Iris pigment epithelial cell (primary cell): ENCODE results near the gene PAK4.
A peak's percentile ranks its signal among the peaks of the same experiment; 100 is the strongest.

ENCODE experiments used
- DNase-seq: peaks from one replicate; pipeline ENCODE4 v3.0.0-alpha.2; 2011; ENCODE audit warnings: low read depth

The PAK4 gene

DNA sequence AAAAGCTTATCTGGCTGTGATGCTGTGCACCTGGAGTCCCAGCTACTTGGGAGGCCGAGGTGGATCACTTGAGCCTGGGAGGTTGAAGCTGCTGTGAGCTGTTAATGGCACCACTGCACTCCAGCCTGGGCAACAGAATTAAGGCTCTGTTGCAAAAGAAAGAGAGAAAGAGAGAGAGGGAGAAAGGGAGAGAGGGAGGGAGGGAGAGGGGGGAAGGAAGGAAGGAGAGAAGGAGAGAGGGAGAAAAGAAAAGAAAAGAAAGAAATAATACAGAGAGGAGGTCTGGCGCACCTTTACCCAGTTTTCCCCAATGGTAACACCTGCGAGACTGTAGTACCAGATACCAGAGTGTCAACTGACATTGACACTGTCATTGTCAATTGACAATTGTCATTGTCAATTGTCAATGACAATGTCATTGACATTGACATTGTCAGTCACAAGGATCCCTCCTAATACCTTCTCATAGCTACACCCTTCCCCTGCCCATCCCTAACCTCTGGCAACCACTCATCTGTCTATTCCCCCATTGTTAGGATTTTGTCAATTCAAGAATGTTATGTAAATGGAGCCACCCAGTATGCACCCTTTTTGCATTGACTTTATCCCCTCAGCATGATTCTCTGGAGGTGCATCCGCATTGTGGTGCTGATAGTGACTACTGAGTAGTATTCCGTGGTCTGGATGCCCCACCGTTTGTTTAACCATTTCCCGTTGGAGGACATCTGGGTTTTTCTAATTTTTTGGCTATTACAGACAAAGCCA lies 21.3 kb downstream of the PAK4 start:
- DNase-seq, result no peak

DNA sequence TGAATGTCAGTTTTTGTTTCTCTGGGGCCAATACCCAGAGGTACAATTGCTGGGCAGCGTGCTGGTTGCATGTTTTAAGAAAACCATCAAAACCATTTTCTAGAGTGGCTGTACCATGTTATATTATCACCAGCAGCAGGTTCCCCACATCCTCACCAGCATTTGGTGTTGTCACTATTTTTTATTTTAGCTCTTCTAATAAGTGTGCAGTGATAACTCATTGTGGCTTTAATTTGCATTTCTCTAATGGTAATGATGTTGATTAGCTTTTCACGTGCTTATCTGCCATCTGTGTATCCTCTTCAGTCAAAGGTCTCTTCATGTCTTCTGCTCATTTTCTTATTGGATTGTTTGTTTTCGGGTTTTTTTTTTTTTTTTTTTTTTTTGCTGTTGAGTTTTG lies 21.9 kb downstream of the PAK4 start:
- DNase-seq, result no peak

- no peak for DNase-seq
Measured at GRCh38 chr19:39148939-39149529, 23.4 kb downstream of the PAK4 start.

GRCh38 chr19:39150235-39150634 lies 24.6 kb downstream of the PAK4 start:
- DNase-seq, result no peak

DNA sequence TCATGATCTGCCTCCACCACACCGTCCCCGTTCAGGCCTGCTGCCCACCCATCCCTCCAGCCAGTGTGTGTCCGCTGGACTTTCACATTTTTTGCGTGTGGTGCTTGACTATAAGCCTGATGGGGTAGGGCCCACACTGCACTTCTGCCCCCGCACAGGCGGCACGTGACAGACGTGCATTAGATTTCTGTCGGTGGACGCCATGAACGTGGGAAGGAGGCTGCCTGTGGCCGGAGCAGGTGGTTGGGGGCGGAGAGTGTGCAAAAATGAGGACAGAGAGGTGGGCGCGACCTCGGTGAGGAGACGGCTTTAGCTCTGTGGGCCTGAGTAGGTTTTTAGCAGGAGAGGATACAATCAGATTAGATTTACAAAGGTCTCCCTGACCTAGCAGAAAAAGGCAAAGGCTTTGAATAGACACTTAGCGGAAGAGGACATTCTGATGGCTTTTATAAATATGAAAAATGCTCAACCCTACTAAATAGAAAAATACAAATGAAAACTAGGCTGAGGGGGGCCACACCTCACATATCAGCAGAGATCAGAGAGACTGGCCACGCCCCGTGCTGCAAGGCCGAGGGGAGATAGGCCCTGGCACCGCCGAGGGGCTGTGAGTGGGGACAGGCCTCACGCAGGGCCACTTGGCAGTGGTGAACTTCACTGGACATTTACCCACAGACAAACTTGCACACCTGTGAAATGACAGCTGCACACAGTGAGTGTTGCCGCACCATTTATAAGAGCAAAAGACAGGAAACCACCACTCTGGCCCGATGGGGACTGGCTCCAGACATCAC lies 25.4 kb downstream of the PAK4 start:
- no peak for DNase-seq

- no peak for DNase-seq
Measured at GRCh38 chr19:39152066-39152465, 26.5 kb downstream of the PAK4 start.

DNA sequence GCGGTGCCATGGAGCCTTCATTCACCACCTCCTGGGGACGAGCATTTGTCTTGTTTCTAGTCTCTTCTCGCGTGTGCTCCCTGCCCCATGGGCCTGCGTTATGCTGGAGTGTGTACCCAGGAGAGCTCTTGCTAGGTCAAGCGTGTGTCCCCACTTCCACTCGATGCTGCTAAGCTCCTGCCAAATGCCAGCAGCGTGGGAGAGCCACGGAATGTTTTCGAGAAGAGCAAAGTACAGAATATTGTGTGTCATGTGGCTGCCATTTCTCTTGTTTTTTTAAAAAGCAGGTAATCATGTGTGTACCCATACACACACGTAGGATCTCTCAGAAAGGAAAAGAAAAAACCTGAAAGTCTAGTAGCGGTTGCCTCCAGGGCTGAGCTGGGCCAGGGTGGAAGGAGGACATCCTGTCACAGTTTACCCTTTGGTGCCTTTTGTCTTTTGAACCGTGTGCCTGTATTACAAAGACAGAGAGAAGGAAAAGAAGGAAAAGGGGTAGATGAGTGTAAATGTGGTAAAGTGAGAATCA lies 28.6 kb downstream of the PAK4 start:
- no peak for DNase-seq

DNA sequence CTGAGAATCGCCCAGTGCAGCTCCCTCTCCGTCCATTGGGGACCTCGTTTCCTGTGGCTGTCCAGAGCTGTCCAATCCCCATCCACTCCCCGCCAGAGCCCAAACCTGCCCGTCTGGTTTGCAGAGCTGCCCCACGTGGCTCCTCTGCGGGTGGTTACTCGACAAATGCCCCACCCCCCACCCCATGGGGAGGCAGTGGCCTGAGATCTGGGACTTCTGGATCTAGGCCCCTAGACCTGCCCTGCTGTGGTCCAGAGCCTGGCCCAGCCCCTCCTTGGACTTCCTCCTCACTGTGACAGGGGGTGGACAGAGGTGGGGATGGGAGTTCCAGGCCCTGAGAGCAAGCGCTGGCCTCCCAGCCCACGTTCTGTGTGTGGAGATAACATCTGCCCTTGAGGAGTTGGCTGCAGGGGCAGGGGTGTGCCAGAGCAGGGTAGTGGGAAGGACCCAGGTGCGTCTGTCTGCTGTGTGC lies 29.1 kb downstream of the PAK4 start:
- no peak for DNase-seq

DNA sequence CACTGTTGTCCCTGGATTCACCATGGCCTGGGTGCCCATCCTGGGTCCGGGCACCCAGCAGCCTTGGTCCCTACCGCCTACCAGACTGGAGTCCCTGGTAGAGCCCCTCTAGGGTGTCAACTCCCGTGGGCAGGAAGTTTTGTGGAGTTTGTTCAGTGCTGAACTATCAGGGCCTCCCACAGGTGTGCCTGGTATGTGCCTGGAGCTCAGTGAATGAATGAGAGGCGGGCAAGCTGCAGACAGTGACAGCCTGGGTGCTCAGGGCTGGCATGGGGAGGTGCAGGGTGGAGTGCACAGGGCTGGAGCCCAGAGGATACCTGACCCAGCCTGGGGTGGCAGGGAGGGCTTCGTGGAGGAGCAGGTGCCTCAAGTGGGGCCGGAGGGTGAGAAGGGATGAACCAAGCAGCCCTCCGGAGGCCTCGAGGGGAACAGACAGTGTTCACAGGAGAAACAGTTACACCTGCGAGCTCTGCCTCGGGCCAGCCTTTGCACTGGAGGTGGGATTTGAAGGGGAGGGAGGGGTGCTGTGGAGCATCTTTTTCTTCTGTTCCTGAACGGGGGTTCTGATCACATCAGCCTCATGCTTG lies 29.6 kb downstream of the PAK4 start:
- no peak for DNase-seq

GRCh38 chr19:39155741-39156140 lies 30.2 kb downstream of the PAK4 start:
- no peak for DNase-seq

DNA sequence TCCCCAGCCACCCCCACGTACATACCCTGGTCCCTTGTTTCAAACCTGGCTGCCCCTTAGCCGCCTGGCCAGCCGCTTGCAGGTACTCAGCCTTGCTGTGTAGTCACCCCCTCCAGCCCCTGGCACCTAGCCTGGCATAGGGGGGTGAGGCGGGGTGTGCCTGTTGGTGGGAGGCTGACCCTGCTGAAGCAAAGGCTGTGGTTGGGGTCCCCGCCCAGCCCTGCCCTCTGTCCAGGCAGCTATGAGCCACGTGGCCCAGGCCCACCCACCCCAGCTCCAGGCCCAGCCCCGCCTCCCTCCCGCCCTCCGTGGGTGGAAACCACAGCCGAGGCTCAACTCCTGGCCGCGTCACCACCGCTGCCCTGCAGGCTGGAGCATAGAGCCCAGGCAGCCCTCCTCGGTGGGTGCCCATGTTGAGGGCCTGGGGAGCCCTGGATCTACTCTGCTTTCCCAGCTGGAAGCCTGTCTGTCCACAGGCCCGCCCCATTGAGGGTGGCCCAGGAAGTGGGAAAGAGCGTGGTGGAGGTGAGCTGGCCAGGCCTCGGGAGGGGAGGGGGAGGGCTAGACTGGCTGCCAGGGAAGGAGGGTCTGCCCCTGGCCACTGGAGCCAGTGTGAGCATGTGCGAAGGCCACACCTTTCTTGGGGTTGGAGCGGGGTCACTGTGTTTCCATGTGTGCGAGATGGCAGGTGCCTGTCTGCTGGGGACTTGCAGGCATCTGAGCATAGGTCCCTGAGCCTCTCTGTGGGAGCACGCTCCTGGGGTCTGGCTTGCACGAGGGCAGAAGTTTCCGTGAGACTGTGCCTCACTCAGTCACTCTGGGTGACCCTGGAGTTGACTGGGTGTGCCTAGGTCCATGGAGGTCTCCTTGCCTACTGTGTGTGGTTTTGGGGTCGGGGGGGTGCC lies 31.0 kb downstream of the PAK4 start:
- DNase-seq, result peak; percentile 10

GRCh38 chr19:39157275-39157996 lies 31.9 kb downstream of the PAK4 start:
- peak; percentile 16 for DNase-seq

DNA sequence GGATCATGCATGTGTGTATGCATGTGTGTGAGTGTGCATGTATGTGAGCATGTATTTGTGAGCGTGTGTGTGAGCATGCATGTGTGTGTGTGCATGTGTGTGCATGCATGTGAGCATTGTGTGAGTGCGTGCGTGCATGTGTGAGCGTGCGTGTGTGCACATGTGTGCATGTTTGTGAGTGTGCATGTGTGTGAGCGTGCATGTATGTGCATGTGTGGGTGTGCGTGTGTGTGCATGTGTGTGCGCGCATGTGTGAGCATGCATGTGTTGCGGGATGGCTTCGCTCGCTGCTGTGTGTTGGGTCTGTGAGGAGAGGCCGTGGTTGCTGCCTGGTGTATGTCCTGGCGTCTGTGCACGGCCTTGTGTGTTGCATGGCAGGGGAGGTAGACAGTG lies 32.4 kb downstream of the PAK4 start:
- DNase-seq, result no peak

DNA sequence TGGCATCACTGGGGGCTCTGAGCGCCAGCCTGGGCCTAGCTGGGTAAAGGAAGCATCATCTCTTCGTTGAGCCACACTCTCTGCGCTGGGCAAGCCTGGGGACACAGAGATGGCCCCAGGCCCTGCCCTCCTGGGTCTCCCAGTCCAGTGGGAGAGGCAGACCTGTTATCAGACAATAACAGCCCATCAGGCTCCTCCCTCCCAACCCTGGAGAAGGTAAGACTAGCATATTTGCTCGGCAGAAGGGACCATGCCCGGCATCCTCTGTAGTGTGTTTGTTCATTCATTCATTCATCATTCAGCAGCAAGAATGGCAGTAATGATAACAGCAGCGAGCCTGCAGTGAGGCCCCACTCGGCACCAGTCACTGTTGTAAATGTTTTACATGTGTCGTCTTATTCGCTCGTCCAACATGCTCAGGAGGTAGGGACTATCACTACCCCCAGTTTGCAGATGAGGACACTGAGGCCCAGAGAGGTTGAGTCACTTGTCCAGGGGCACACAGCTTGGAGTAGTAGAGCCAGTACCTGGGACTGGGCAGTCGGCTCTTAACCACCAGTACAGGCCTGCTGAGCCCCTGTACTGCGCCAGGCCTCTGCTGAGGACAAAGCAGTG lies 33.2 kb downstream of the PAK4 start:
- DNase-seq, result no peak

GRCh38 chr19:39160523-39160861 lies 34.9 kb downstream of the PAK4 start:
- DNase-seq, result peak; percentile 69

DNA sequence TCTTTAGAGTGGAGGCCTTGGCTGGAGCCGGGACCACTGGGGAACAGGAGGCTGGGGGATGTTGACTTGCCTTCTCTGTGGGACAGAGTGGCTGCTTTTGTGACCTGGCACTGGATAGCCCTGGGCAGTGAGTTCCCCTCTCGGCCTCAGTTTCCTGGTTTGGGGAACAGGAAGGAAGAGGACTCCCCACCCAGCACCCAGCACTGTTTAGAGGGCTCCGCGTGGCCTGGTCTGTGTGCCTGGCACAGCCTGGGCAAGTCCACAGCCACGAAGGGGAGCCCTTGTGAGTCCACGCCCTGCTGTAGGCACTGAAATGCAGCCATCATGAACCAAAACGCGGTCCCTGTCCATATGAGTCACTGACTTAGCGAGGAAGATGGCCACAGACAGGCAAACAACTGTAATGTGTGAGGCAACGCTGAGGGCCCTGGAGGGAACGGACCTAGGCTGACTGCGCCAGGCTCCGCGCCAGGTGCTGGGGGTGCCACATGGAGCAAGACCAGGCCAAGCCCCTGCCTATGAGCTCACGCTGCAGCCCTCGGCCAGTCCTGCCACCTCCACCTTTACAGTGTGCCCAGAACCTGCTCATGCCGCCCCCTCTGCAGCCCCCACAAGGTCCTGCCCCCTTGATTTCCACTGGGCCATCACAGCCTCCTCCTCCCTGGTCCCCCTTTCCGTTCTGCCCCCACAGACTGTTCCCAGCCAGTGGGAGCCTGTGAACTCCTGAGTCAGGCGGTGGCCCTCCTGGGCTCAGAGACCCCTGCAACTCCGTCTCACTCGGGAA lies 35.5 kb downstream of the PAK4 start:
- DNase-seq, result peak; percentile 49

GRCh38 chr19:39162441-39163043 lies 37.0 kb downstream of the PAK4 start:
- no peak for DNase-seq

- DNase-seq, result no peak
Measured at GRCh38 chr19:39163621-39164020, 38.0 kb downstream of the PAK4 start.

DNA sequence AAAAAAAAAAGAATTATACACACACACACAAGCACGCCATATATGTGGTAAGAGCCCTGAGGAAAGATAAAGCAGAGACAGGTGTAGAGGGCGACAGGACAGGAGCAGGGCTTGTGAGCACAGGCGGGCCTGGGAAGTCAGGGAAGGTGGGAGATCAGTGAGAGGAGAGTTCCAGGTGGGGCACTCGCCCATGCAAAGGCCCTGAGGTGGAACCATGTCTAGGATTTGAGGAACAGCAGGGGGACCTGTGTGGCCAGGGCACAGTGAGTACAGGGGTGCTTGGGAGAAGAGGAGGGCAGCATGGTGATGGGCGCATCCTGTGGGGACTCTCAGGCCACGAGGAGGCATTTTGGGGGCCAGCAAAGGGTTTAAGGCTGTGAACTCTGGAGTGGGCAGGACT lies 38.7 kb downstream of the PAK4 start:
- no peak for DNase-seq
